ENCODE data around the gene FRMPD4.
A peak's percentile ranks its signal among the peaks of the same experiment; 100 is the strongest.

FRMPD4 gene

DNA sequence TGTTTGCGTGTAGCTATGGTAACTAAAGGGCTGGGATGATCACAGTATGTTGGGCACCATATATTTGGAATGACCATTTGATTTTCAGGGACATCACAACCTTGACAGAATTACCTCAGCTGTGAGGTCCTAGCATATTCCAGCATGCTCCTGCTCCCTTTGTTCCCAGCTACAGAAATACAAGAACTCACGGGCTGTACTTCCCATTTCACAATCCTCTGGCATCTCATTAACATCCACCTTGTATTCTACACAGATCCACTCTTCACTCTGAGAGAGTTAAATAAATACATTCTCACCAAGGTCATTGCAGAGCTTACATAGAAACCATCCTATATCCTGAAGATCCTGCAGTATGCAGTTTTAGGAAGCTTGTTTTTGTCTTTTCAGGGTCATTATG, 169.7 kb downstream of the FRMPD4 start:
- DNase-seq = no peak

DNA sequence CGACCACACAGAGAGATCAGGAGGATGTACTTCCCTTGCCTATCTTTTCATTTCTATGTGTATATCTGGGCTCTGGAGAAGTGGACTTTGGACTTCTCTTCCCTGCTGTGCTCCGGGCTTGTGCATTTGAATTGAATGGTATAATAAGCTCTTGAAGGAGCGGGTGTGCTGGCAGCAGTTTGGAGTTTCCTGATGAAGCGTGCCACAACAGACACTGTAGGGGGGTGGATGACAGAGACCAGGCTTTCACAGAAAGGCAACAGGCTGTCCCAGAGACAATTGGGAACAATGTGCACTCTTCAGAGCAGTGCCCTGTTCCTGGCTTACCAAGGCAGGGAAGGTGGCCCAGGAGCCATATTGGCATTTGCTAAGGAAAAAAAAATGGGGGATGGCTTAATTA, 170.1 kb downstream of the FRMPD4 start:
- no peak for DNase-seq

DNA sequence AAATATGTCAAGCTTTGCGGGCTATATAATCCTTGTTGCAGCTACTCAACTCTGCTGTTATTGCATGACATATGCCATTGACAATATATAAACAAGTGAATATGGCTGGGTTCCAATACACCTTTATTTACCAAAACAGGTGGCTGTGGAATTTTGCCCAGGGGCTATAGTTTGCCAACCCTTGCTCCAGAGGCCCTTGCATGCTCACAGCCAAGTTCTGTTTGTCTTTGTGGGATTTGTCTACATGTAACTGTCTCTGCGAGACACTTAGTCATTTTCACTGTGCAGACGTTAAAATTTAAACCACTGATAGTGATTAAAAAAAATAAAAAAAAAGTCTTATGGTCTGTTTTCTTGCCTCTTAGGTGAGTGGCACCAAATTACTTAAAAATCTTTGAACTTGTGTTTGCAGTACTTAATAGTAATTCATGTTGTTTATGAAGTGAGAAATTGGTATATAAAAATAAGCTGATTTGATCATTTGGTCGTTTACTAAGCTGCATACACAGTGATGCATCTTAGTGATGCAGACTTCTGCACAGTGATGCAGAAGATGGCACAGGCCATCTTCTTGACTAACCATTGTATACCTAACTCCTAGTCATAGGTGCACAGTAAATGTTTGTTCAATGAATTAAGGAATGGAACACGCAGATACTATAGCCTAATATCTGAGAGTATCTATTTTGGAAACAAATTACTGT, 170.9 kb downstream of the FRMPD4 start:
- DNase-seq = no peak

DNA sequence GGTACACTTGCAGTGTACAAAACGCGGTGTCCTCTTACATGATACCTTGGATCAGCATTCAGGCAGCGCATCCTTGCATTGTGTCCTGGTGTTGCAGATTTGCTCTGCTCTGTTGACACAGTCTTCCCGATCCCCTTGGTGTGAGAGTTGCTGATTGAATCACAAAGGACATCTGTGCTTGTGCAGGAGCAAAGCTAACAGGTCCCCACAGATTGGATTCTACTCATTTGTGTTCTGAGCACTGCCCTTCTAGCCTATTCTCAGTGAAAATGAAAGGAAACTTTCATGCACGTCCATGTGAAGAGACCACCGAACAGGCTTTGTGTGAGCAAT, 171.4 kb downstream of the FRMPD4 start:
- no peak for DNase-seq

DNA sequence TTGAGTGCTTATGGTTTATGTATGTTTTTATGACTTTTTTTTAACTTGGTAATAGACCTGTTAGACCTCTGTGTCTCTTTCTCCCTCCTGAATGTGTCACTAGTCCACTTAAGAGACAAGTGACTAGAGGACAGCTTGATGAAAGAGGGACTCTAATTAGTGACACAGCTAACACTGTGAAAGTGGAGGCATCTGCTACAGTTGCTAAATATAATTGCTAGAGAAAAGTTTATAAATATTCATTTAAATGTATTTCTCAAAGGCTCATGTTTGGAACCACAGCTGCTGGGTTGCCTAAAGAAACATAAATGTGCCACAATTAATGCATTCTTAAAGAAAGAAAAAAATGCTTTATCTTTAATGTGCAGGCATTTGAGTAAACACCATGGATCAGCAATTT, 176.4 kb downstream of the FRMPD4 start:
- no peak for DNase-seq

DNA sequence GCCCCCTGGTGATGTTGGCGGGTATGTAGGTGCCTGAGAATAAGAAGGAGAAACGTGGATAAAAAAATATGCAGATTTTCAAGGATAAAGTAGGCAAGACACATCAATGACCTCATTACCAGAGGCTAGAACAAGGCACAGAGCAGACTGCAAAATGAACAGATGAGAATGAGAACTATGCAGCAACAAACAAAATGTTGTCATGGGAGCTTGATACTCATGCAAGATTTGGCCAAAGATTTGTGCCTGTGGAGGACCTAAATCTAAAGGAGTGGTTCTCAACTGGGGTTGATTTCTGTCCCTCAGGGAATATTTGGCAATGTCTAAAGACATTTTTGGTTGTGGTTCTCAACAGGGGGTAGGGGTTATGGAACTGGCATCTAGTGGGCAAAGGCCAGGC, 177.3 kb downstream of the FRMPD4 start:
- no peak for DNase-seq

DNA sequence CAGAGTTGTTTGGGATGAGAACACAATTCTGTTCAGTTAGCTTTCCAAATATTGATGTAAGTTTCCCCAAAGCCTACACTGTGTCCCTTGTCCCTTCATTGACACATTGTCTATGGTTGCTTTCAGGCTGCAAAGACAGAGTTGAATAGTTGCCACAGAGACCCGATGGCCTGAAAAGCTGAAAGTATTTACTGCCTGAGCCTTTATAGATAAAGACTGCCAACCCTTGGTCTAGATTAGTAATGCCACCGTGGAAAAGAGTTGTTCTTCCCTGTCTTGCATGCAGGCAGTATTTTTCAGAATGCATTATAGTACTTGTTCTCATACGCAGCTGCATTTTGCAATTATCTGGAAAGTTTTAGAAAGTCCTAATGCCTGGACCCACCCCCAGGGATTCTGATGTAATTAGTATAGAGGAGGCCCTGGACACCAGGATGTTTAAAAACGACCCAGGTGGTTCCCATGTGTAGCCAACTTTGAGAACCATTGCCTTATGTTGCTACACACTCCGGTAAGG, 180.8 kb downstream of the FRMPD4 start:
- DNase-seq = no peak

DNA sequence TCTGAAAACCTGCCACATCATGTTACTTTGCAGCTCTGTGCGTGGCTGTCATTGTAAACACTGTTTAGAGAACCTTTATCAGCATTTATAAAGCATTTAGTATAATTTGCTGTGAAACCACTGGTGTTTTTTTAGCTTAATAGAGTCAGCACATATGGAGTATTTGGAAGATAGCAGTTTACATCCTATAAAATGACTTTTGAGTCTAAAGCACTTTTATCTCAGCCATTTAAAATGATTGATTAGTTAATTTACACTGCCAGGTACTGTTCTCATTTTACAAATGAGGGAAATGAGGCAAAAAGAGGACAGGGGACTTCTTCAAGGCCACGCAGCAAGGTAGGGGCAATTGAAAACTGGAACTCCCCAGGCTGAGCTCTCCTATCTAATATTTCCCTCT, 181.7 kb downstream of the FRMPD4 start:
- no peak for DNase-seq

DNA sequence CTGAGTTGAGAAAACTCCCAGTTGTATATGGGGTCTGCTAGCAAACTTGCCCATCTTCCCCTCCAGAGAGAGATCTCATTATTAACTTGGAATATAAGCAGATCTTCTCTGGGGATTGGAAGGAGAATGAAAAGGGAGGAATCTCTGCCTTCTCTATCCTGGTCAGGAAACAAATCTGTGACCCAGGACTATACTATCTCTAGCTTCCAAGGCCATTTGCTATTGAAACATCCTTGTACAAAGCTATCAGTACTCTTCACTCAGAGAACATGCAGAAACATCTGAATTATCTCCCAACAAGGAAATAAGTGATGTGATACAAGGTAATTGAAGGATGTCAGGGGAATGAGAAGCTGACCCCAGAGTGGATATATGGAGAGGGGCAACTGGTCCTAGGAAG, 183.8 kb downstream of the FRMPD4 start:
- DNase-seq = no peak

DNA sequence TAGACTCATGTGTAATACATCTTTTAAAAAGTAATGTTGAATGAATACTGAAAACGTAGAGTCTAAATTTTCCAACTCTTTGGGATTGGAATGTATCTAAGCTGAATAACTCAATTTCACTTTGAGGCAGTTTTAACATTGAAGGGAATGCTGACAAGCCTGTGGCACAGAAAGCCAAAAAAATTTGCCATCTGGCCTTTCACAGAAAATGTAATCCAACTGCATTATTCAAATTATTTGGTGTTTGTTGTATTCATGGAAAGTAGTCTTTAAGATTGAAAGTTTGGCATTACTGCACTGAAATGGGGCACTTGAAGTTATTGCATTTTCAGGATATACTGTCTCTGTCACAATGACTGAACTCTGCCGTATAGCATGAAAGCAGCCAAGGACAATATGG, 186.9 kb downstream of the FRMPD4 start:
- no peak for DNase-seq

DNA sequence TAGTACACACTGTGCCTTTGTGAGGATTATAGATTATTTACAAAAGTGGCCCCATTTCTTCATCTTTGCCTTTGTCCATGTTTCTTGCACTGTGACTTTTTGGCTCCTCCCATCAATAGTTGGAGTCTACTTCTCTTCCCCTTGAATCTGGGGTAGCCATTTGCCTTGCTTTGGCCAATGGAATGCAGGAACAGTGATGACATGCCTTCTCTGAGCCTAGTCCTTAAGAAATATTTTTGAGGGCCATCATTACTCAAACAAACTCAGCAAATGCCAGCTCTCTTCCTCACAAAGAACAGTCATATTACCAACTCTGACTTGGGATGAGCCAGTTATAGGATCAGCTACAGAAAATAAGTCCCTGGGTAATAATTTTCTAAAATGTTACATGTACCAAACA, 189.6 kb downstream of the FRMPD4 start:
- DNase-seq = no peak

DNA sequence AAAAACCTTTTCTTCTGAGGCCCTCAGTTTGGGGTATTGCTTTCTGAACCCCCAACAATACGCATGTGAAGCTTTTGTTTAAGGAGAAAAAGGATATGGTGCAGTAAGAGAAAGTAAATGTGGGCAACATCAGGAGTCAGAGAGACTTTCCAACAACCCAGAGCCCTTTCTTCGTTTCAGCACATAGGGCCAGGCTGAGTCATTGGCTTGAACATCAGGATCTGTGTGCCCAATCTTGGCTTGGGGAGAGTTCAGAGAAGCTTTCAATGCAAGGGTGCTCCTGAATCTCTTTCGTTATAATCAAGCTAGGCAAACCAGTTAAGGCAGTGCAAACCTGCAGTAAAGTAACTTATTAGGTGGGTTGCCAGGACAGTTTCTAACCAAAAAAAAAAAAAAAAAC, 191.2 kb downstream of the FRMPD4 start:
- DNase-seq = no peak

DNA sequence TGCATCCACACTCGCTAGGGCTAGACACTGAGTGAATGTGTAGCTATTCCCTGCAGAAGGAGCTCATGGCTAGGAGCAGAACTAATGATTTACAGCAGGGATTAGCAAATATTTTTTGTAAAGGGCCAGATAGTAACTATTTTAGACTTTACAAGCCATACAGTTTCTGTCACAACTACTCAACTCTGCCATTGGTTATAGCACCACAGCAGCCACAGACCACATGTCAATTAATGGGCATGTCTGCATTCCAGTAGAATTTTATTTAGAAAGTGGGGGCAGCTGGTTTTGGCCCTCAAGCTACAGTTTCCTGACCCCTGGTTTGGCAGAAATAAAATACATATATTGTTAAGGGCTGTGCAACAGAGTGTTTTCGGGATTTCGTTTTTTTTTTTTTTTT, 192.6 kb downstream of the FRMPD4 start:
- no peak for DNase-seq

DNA sequence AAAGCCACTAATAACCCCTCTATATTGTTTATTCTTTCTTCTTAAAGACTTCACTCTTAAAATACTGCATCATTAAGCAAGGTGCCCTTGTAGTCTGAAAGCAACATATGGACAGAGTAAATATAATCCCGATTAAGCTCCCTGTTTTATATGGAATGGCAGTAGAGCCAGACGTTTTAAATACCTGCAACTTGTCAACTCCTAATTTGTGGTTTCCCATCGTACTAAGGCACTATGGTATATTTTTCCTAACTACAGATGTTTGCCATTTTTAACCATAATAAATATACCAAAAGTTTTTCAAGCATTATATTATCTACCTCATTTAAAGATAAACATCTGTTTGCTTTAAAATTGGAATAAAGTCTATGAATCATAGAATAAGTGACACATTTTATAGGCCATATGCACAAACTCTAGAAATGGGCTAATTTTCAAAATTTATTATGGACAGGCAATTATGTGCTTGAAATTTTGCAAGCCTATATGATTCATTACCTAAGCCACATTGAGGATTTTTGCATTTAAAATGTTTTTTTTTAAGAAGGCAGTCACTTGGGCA, 194.6 kb downstream of the FRMPD4 start:
- no peak for DNase-seq

DNA sequence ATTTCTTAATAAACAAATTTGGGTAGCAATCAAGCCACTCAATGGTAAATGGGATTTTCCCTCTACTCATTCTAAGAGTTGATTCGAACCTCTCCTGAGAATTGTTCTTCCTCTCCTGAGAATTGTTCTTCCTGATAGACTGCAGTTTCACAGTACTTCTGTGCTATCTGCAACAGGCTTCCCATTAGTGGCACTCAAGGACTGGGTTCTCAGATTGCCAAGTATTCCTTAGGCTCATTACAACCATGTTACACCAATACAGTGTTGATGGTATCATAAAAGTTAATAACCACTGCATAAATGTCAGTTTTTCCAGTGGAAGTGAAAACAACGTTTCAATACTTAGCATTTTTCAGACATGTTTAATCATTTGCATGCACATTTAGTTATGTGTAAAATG, 201.6 kb downstream of the FRMPD4 start:
- no peak for DNase-seq

DNA sequence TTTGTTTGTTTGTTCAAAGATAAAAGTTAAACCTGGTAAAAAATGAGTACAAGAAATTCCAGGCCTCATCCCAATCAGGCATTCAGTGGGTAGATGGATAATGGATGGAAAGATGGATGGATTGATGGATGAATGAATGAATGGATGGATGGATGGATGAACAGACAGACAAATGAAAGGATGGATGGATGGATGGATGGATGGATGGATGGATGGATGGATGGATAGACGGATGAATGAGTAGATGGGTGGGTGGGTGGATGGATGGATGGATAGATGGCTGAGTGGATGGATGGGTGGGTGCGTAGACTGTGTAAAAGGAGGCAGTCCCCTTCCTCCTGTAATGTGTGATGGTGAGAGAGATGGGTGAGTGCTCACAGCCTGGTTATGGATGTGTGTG, 206.7 kb downstream of the FRMPD4 start:
- no peak for DNase-seq

DNA sequence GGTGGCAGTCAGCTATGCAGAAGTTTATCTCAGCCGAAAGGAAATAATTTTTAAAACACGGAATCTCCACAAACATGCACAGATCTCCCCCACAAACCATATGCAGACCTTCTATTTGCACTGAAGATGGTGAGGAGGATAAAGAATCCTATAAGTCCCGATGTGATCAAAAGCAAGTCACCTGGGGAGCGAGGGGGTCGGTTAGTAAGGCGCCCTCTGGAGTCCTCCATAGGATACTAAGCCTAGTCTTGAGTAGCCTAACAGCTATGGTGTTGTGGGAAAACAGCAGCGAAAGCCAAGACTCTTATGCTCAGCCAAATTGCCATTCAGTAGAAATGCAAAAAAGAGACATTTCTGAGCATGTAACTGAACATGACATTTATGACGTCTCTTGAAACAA, 210.9 kb downstream of the FRMPD4 start:
- no peak for DNase-seq

DNA sequence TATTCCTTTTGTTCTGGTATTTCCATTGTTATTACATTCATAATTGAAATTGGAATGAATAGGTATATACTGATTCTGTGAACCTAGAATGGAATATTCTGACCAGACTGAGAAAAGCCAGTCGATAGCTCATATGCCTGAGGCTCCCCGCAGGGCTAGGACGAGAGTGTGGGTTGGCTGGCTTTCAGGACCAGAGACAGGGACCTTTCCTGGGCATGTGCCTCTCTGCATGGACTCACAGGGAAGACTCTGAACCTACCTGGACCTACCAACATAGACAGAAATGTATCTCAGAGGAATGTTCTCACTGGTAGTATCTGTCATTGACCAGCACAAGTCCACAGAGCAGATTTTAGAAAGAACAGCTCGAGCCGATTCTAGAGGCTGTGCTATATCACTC, 214.6 kb downstream of the FRMPD4 start:
- DNase-seq = no peak

DNA sequence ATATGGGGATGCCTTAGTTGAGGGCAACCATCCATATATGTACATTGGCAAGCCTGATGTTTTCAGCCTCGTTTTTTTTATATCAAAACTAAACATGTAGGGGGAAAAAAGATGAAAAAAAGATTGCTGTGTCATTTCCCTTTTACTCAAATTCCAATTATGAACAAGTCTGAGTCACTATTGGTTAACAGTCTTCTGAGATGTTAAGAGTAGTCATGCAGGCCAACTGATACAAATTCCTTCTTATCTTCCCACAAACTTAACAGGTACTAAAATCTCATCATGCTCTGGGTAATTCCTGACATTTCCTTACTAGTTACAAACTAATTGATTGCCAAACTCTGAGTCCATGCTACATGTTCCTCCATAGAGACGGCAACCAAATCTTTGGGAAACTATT, 222.1 kb downstream of the FRMPD4 start:
- DNase-seq = peak; percentile 2

DNA sequence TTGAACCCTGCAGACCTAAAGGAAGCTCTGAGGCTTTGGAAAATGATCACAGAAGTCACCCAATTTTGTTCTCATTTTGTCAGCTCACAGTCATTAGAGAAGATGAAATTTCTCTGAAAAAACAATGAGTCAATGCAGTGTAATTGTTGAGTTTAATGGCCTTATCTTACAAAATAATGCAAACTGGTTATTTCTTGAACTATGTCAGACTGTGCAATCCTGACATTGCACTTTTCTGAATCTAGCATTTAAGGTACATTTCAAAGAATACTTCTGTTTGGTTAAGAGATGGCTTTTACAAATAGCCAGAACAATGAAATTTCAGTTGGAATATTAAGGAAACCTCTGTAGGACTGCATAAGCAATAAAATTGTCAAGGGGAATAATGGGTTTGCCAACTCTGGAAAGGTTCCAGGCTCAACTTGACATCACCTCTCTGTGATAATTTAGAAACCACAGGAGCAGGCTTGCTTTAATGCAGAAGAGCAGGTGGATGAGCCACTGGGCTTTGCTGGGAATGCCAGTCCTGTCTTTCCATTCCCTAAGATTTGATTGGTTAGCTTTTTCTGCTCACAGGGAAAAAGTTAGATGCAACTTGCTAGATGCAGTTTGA, 222.8 kb downstream of the FRMPD4 start:
- no peak for DNase-seq

DNA sequence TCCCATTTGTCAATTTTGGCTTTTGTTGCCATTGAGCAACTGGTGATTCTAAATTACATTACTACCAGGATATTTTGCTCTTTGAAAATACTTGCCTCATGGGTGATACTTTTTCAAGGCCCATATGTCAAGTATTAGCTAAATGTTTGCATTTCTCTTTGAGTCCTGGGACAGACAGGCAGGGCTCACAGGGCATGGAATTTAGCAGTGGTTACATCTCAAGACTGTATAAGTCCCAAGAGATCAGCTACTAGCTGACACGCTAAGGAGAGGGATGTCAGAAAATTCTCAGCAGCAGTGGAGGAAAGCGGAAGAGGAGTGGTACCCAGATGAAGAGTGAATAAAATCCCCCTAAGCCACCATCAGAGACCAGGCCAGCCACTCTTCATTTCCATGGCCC, 224.9 kb downstream of the FRMPD4 start:
- DNase-seq = no peak

DNA sequence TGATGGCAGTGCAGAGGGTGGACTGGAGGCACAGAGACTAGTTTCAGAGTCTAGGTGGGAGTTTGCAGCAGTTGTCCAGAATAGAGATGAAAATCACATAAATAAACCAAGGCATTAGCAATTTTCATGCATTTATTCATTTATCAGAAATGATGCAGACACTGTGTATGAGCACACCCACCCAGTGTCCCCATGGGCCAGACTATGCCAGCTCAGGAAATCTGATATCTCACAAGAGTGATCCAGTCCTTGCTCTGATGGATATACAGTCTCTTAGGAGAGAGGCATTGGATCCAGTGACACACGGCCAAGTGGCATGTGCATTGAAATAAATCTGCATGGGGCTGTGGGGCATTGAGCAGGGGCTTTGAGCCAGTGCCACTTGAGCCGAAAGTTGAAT, 228.2 kb downstream of the FRMPD4 start:
- no peak for DNase-seq

DNA sequence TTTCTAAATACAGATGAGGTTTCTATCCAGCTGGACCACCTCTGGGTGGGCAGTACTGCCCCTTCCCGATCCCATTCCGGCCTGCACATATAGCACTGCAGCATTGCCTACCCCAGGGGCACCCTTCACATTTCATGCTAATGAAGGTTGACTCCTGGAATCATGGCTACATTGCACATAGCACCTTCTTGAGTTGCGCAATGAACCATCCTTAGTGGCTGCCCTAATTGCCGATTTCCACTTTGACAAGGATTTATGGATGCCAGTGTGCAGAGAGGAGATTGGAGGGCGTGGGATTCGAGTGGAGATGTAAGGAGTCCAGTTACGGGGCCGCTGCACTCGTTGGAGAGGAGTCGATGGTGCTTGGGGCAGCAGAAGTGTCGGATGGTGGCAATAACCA, 229.0 kb downstream of the FRMPD4 start:
- no peak for DNase-seq

DNA sequence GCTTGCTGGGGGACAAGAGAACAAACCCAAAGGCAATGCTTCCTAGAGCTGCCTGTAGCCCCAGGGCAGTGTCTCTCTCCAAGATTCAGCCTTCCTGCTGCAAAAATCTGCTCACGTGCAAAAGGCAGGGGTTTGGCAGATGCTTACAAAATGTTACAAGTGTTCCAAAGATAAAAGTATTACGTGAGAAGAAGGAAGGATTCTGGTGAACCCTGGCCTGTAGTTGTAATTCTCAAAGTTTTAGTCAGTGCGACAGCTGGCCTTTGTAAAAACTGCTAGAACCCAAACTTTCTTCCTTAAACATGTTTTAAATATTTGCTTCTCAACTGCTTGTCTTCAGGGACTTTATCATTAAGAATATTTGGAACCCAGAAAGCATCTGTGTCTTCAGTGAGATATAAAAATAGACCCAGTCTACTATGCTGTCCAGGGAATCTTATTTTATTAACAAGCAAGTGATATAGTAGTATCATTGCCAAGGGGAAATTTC, 232.3 kb downstream of the FRMPD4 start:
- no peak for DNase-seq

DNA sequence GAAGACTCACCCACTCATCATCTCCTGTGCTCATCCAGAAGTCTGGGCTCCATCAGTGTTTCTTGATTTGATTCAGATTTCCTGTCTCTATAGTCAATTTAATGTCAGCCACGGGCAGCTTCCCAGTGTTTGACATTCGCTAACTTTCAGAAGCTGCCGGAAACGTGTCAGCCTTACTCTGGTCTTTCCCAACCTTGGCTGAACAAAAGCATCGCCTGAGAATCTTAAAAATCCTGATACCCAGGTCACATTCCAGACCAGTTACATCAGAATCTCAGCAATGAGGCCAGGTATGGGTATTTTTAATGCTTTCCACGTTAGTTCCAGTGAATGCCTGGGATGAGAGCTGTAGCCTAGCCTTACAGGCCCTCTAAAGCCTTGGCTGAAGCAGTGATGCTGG, 233.8 kb downstream of the FRMPD4 start:
- DNase-seq = no peak

Data from OCI-M1 (cell line).